ENCODE results near the gene PGLYRP1.

DNA sequence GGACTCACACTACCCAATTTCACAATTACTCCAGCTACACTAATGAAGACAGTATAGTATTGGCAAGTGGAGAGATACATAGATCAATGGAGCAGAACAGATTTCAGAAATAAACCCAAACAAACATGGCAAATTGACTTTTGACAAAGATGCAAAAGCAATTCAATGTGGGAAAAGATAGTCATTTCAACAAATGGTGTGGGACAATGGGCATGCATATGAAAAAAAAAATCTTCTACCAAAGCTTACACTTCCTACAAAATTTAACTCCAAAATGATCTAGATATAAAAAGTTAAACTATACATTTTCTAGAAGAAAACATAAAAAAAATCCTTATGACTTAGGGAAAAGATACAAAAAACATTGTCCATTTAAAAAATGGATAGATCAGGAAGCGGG lies 20.7 kb upstream of the PGLYRP1 start:
- no peak for TF ChIP-seq POLR2A (IDR thresholded peaks at IDR 0.05)
- TF ChIP-seq, protein P1, sequence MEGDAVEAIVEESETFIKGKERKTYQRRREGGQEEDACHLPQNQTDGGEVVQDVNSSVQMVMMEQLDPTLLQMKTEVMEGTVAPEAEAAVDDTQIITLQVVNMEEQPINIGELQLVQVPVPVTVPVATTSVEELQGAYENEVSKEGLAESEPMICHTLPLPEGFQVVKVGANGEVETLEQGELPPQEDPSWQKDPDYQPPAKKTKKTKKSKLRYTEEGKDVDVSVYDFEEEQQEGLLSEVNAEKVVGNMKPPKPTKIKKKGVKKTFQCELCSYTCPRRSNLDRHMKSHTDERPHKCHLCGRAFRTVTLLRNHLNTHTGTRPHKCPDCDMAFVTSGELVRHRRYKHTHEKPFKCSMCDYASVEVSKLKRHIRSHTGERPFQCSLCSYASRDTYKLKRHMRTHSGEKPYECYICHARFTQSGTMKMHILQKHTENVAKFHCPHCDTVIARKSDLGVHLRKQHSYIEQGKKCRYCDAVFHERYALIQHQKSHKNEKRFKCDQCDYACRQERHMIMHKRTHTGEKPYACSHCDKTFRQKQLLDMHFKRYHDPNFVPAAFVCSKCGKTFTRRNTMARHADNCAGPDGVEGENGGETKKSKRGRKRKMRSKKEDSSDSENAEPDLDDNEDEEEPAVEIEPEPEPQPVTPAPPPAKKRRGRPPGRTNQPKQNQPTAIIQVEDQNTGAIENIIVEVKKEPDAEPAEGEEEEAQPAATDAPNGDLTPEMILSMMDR (IDR thresholded peaks at IDR 0.05): no peak
- TF ChIP-seq POLR2AphosphoS5 (IDR thresholded peaks at IDR 0.05): no peak
